Mesenchymal stem cell (in vitro differentiated cells and primary cell): ENCODE data around the gene DACT2.

ENCODE experiments used
- DNase-seq: peaks from one replicate; pipeline ENCODE4 v3.0.0-alpha.2; 2013
- H2AFZ ChIP-seq: one replicate; pipeline ENCODE4 v1.6.1; 2013; ENCODE audit warnings: low read depth, mild to moderate bottlenecking, control low read depth, inconsistent platforms, low read length, moderate library complexity
- H2AK5ac ChIP-seq: 2 replicates; pipeline ENCODE4 v1.6.1; 2013; ENCODE audit warnings: low read length, moderate library complexity, mild to moderate bottlenecking, inconsistent platforms; ENCODE audit not compliant: severe bottlenecking
- H2BK120ac ChIP-seq: one replicate; pipeline ENCODE4 v1.6.1; 2013; ENCODE audit warnings: low read depth, mild to moderate bottlenecking, inconsistent platforms, low read length, moderate library complexity
- H2BK12ac ChIP-seq, 2 experiments: one replicate each; pipeline ENCODE4 v1.6.1; 2013; ENCODE audit warnings: inconsistent platforms in 2 of 2, low read length in 2 of 2, mild to moderate bottlenecking in 2 of 2, moderate library complexity in 2 of 2, control low read depth in 1 of 2
- H2BK15ac ChIP-seq: one replicate; pipeline ENCODE4 v1.6.1; 2013; ENCODE audit warnings: mild to moderate bottlenecking, low read depth, inconsistent platforms; ENCODE audit not compliant: poor library complexity, severe bottlenecking
- H2BK5ac ChIP-seq: 2 replicates; pipeline ENCODE4 v1.6.1; 2013; ENCODE audit warnings: low read depth, mild to moderate bottlenecking, low read length, control low read depth, inconsistent platforms; ENCODE audit not compliant: poor library complexity, severe bottlenecking
- H3K14ac ChIP-seq, 2 experiments: one replicate each; pipeline ENCODE4 v1.6.1; 2013; ENCODE audit warnings: inconsistent platforms in 2 of 2, low read length in 2 of 2, control low read depth in 1 of 2, mild to moderate bottlenecking in 1 of 2, moderate library complexity in 1 of 2
- H3K18ac ChIP-seq, 2 experiments: one replicate each; pipeline ENCODE4 v1.6.1; 2013; ENCODE audit warnings: inconsistent platforms in 2 of 2, low read length in 2 of 2, control low read depth in 1 of 2, low read depth in 1 of 2, mild to moderate bottlenecking in 1 of 2
- H3K23ac ChIP-seq, 2 experiments: one replicate each; pipeline ENCODE4 v1.6.1; 2013; ENCODE audit warnings: inconsistent platforms in 2 of 2, low read length in 2 of 2, mild to moderate bottlenecking in 2 of 2, moderate library complexity in 2 of 2, control low read depth in 1 of 2
- H3K27ac ChIP-seq: 2 replicates; pipeline ENCODE4 v1.5.1; 2013; ENCODE audit warnings: mild to moderate bottlenecking, moderate library complexity, low read length, control low read depth, inconsistent platforms; ENCODE audit not compliant: poor library complexity, severe bottlenecking
- H3K27me3 ChIP-seq, 2 experiments: 2 replicates each; pipeline versions ENCODE4 v1.6.1 to v1.7.0; 2013; ENCODE audit warnings: low read length in 2 of 2, mild to moderate bottlenecking in 2 of 2, moderate library complexity in 2 of 2, control low read depth in 1 of 2, inconsistent platforms in 1 of 2; ENCODE audit not compliant: control insufficient read depth in 1 of 2, insufficient read depth in 1 of 2
- H3K36me3 ChIP-seq, 2 experiments: 2 replicates each; pipeline versions ENCODE4 v1.6.1 to v1.7.0; 2013; ENCODE audit warnings: low read length in 2 of 2, control low read depth in 1 of 2, inconsistent platforms in 1 of 2, low read depth in 1 of 2, mild to moderate bottlenecking in 1 of 2; ENCODE audit not compliant: insufficient read depth in 2 of 2, control insufficient read depth in 1 of 2
- H3K4ac ChIP-seq, 2 experiments: one replicate each; pipeline ENCODE4 v1.6.1; 2013; ENCODE audit warnings: inconsistent platforms in 2 of 2, low read length in 2 of 2, mild to moderate bottlenecking in 2 of 2, moderate library complexity in 2 of 2, control low read depth in 1 of 2, low read depth in 1 of 2
- H3K4me1 ChIP-seq: 2 replicates; pipeline ENCODE4 v1.6.1; 2013; ENCODE audit warnings: low read depth, low read length, control low read depth; ENCODE audit not compliant: control insufficient read depth, insufficient read depth
- H3K4me2 ChIP-seq: 2 replicates; pipeline ENCODE4 v1.6.1; 2013; ENCODE audit warnings: low read length, mild to moderate bottlenecking, inconsistent platforms; ENCODE audit not compliant: poor library complexity, severe bottlenecking
- H3K4me3 ChIP-seq, 2 experiments: 2 replicates each; pipeline versions ENCODE4 v1.5.1 to v1.7.0; 2013; ENCODE audit warnings: low read length in 2 of 2, mild to moderate bottlenecking in 2 of 2, control low read depth in 1 of 2, low read depth in 1 of 2; ENCODE audit not compliant: insufficient read depth in 1 of 2
- H3K79me1 ChIP-seq: replicated peaks from 2 replicates; pipeline ENCODE4 v1.6.1; 2013; ENCODE audit warnings: mild to moderate bottlenecking, control low read depth, low read length, inconsistent platforms; ENCODE audit not compliant: poor library complexity, severe bottlenecking
- H3K9ac ChIP-seq: 2 replicates; pipeline ENCODE4 v1.7.0; 2013; ENCODE audit warnings: mild to moderate bottlenecking, low read length, moderate library complexity
- H3K9me3 ChIP-seq: 2 replicates; pipeline ENCODE4 v1.7.0; 2013; ENCODE audit warnings: mild to moderate bottlenecking, low read length; ENCODE audit not compliant: control insufficient read depth
- H4K8ac ChIP-seq: one replicate; pipeline ENCODE4 v1.6.1; 2013; ENCODE audit warnings: inconsistent platforms, mild to moderate bottlenecking, low read length, moderate library complexity
- H4K91ac ChIP-seq: one replicate; pipeline ENCODE4 v1.6.1; 2013; ENCODE audit warnings: mild to moderate bottlenecking, low read length, inconsistent platforms
- WGBS: methylation state at CpG from one replicate; pipeline ENCODE4 v1.1.7; 2013; ENCODE audit warnings: mixed read lengths; 5-methylcytosine and 5-hydroxymethylcytosine counted together

The DACT2 gene

DNA sequence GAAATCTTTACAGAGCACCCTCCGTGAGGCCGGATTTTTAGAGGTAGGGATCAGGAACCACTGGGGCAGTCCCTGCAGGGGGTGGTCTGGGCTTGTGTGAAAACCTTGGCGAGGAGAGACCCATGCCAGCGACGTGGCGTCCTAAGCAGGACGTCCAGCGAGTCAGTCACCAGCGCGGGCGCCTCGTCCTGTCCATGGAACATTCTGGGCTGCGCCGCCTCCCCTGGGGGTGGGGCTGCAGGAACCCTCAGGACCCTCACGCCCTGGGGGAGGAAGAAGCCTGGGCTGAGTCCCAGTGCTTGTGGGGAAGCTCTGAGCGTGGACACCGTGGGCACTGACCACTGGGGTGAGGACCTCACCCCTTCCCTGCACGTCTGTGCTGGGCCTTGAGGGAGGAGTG, 25.7 kb upstream of the DACT2 start:
- Histone ChIP-seq H3K14ac (no peak overlapping the region), H4K8ac (no peak overlapping the region)
- 93% methylated on average over 15 of the region's 18 CpGs for WGBS

DNA sequence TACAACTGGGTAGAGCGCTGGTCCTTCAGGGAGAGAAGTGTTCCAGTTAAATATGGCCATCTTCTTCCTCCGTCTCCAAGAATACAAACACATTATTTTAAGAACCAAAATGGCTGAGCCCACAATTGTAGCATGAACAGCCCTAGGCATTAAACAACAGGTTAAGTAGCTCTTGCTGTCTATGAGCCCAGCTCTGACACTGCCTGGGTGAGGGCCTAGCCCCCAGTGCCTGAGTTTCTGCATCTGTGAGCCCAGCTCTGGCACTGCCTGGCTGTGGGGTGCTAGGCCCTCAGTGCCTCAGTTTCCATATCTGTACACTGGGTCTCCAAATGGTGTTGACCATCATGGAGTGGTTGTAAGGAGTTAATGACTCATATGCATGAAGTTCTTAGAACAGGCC, 24.8 kb upstream of the DACT2 start:
- H3K14ac ChIP-seq = no peak overlapping the region
- no peak overlapping the region for H3K4ac ChIP-seq
- H2AFZ ChIP-seq = no peak overlapping the region
- no peak overlapping the region for H3K18ac ChIP-seq
- no peak overlapping the region for H3K23ac ChIP-seq
- H3K4me3 ChIP-seq = no peak overlapping the region
- peaks cover 35 to 42% of the 10 kb centered on the region in 2 experiments for H3K27me3 ChIP-seq
- 93% methylated on average over 2 of the region's 2 CpGs for WGBS
- peaks cover 0 to 4% of the 10 kb centered on the region in 2 experiments for H3K36me3 ChIP-seq
- no peak overlapping the region for H3K27ac ChIP-seq
- no peak for DNase-seq
- H3K4me2 ChIP-seq = no peak overlapping the region
- no peak overlapping the region for H2BK120ac ChIP-seq
- H3K9me3 ChIP-seq = no peaks in the 10 kb centered on the region
- H2BK12ac ChIP-seq = no peak overlapping the region
- H3K79me1 ChIP-seq = no peaks in the 10 kb centered on the region
- no peak overlapping the region for H2BK15ac ChIP-seq
- H3K9ac ChIP-seq = no peak overlapping the region
- no peak overlapping the region for H2AK5ac ChIP-seq
- H4K91ac ChIP-seq = no peak overlapping the region
- no peak overlapping the region for H4K8ac ChIP-seq
- H2BK5ac ChIP-seq = no peak overlapping the region
- H3K4me1 ChIP-seq = no peaks in the 10 kb centered on the region

More for the DNA sequence above, 25.7 kb upstream of the DACT2 start:
- no peak overlapping the region for H3K4ac ChIP-seq
- H3K27ac ChIP-seq = no peak overlapping the region
- no peak overlapping the region for H3K9ac ChIP-seq
- no peaks in the 10 kb centered on the region for H3K79me1 ChIP-seq
- no peak overlapping the region for H4K91ac ChIP-seq
- H2BK12ac ChIP-seq = no peak overlapping the region
- no peaks in the 10 kb centered on the region for H3K9me3 ChIP-seq
- H3K18ac ChIP-seq = no peak overlapping the region
- no peak overlapping the region for H2AK5ac ChIP-seq
- no peak overlapping the region for H2BK5ac ChIP-seq
- no peaks in the 10 kb centered on the region for H3K4me1 ChIP-seq
- no peak overlapping the region for H3K23ac ChIP-seq
- H2BK15ac ChIP-seq = no peak overlapping the region
- H3K4me2 ChIP-seq = no peak overlapping the region
- no peak overlapping the region for H3K4me3 ChIP-seq
- peaks cover 0 to 4% of the 10 kb centered on the region in 2 experiments for H3K36me3 ChIP-seq
- H2BK120ac ChIP-seq = no peak overlapping the region
- no peak for DNase-seq
- H2AFZ ChIP-seq = no peak overlapping the region
- peaks cover 35 to 45% of the 10 kb centered on the region in 2 experiments for H3K27me3 ChIP-seq

DNA sequence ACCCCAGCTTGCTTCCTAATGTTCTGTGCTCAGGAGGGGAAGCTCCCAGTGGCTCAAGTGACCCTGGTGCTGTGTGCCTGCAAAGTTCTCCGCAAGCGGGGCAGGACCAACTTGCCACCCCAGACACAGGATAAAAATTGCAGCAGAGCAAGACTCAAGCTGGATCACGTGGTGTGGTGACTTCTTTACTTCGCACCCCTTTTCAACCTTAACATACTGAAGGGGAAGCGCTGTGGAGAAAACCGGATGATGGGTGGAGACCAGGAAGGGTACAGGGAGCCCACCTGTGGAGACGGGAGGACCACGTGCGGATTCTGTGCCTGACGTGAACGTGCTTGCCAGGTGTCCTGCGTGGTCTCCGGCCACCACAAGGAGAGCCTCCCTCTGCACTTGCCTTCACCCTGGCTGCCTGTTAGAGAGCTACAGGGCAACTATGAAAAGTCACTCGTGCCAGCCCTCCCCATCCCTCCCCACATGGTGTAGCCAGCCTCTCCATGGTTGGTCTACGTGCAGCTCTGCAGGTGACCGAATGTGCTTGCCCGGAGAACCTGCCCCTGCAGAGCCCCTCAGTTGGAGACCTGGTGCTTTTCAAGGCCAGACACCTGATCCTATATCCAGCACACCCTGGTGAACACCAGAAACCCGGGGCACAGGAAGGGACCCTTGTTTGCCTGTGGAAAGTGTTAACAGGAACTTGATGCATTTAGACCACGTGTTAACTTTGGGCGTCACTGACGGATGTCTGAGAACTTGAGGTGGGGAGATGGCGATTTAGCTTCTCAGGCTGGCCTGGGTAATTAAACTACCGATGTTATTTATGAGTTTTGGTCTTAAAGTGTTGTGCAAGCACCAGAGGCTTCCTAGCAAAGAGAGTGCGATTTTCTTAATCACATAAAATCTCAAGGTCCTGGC, 23.9 kb upstream of the DACT2 start:
- no peak overlapping the region for H3K4me2 ChIP-seq
- H3K27ac ChIP-seq = no peak overlapping the region
- H3K27me3 ChIP-seq = peaks cover 35 to 42% of the 10 kb centered on the region in 2 experiments
- H2BK120ac ChIP-seq = no peak overlapping the region
- H3K4me3 ChIP-seq = peak overlapping the region in 1 of 2 experiments; percentile 4
- no peak overlapping the region for H3K23ac ChIP-seq
- no peaks in the 10 kb centered on the region for H3K79me1 ChIP-seq
- no peak for DNase-seq
- no peak overlapping the region for H4K91ac ChIP-seq
- H3K4ac ChIP-seq = no peak overlapping the region
- H2AFZ ChIP-seq = no peak overlapping the region
- no peak overlapping the region for H3K18ac ChIP-seq
- no peak overlapping the region for H4K8ac ChIP-seq
- no peak overlapping the region for H2BK15ac ChIP-seq
- no peak overlapping the region for H2BK5ac ChIP-seq
- no peak overlapping the region for H3K9ac ChIP-seq
- WGBS = 81% methylated on average over 23 of the region's 24 CpGs
- no peaks in the 10 kb centered on the region for H3K9me3 ChIP-seq
- H3K14ac ChIP-seq = no peak overlapping the region
- H3K4me1 ChIP-seq = no peaks in the 10 kb centered on the region
- H2AK5ac ChIP-seq = no peak overlapping the region
- no peak overlapping the region for H2BK12ac ChIP-seq
- H3K36me3 ChIP-seq = peaks cover 0 to 4% of the 10 kb centered on the region in 2 experiments

DNA sequence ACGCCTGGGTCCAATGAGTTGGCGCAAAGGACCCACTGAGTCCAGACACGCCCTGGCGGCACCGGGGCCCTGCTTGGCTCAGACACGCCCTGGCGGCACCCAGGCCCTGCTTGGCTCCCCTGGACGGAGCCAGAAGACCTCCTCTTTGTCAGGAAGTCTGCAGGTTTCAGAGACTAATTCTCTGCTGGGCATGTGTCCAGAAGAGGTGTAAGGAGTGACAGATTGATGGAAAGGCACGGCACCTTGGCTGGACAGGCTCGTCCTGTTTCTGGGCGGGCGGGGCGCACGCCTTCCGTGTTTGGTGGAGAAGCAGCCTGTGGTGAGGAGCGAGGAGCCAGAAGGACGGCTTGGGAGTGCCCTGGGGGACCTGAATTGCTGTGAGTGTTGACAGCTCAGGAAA, 23.1 kb upstream of the DACT2 start:
- Histone ChIP-seq H3K9me3 (no peaks in the 10 kb centered on the region), H2BK12ac (no peak overlapping the region), H3K4me2 (no peak overlapping the region), H3K79me1 (no peaks in the 10 kb centered on the region), H3K14ac (no peak overlapping the region), H2AFZ (no peak overlapping the region), H3K23ac (no peak overlapping the region), H2BK5ac (no peak overlapping the region), H2BK15ac (no peak overlapping the region), H3K9ac (no peak overlapping the region), H3K27me3 (peaks cover 35 to 42% of the 10 kb centered on the region in 2 experiments), H3K4me3 (no peak overlapping the region), H2AK5ac (no peak overlapping the region), H3K4ac (no peak overlapping the region), H3K18ac (no peak overlapping the region), H3K27ac (no peak overlapping the region), H4K91ac (no peak overlapping the region), H3K36me3 (peaks cover 0 to 4% of the 10 kb centered on the region in 2 experiments), H4K8ac (no peak overlapping the region), H2BK120ac (no peak overlapping the region), H3K4me1 (no peaks in the 10 kb centered on the region)
- DNase-seq = no peak
- 87% methylated on average over 17 of the region's 17 CpGs for WGBS
